HEK293T (cell line): ENCODE results near the gene BCAS1.

Experiments
- FOXM1 ChIP-seq: fragments of 450-650 bp; IDR thresholded peaks from 2 replicates; pipeline ENCODE4 v1.6.1; 2017; ENCODE audit warnings: mild to moderate bottlenecking, borderline replicate concordance
- TARDBP ChIP-seq: fragments of 450-650 bp; IDR thresholded peaks from 2 replicates; pipeline ENCODE4 v1.6.1; 2016

DNA sequence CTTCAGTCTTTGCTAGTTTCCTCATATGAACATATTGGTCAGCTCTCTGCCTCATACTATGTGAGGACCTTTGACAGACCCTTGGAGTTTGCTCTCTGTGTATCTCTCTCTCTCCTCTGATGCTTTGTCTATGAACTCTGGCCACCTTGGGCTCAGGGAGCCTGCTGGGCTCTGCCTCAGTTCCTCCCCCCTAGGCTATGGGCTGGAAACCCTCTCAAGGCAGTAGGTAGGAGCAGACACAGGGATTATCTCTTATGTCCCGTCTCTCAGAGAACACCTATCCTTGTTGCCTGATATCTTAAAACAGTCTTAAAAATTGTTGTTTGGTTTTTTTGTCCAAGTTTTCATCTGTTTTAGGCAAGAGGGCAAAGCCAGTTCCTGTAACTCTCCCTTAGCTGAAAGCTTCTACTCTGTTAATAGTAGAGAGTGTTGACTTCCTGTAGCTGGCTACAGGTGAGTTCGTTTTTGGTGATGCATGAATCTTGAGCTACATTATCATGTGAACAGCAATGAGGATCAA is 68.3 kb downstream of the BCAS1 start:
- TF ChIP-seq TARDBP: no peak
- TF ChIP-seq FOXM1: no peak
